ENCODE results near the gene GBA3.

GBA3 gene

GRCh38 chr4:22695029-22695428 is 2.3 kb downstream of the GBA3 start:
- DNase-seq (ENCODE audit: low read depth in 2 of 2), result no peak

GRCh38 chr4:22695917-22696316 is 3.2 kb downstream of the GBA3 start:
- DNase-seq (ENCODE audit: low read depth in 2 of 2), result no peak

- DNase-seq (ENCODE audit: low read depth in 2 of 2), result no peak
Observed at GRCh38 chr4:22703912-22704311, 11.2 kb downstream of the GBA3 start.

- DNase-seq (ENCODE audit: low read depth in 2 of 2), result no peak
Observed at GRCh38 chr4:22707390-22707789, 14.7 kb downstream of the GBA3 start.

GRCh38 chr4:22708961-22709360 is 16.2 kb downstream of the GBA3 start:
- DNase-seq (ENCODE audit: low read depth in 2 of 2), result no peak

- DNase-seq (ENCODE audit: low read depth in 2 of 2), result no peak
Observed at GRCh38 chr4:22712105-22712504, 19.4 kb downstream of the GBA3 start.

- DNase-seq (ENCODE audit: low read depth in 2 of 2), result no peak
Observed at GRCh38 chr4:22712529-22712928, 19.8 kb downstream of the GBA3 start.

GRCh38 chr4:22713841-22714240 is 21.1 kb downstream of the GBA3 start:
- no peak for DNase-seq (ENCODE audit: low read depth in 2 of 2)

- no peak for DNase-seq (ENCODE audit: low read depth in 2 of 2)
Observed at GRCh38 chr4:22719218-22719617, 26.5 kb downstream of the GBA3 start.

- DNase-seq (ENCODE audit: low read depth in 2 of 2), result no peak
Observed at GRCh38 chr4:22720091-22720490, 27.4 kb downstream of the GBA3 start.

GRCh38 chr4:22721204-22721603 is 28.5 kb downstream of the GBA3 start:
- no peak for DNase-seq (ENCODE audit: low read depth in 2 of 2)

GRCh38 chr4:22730021-22730420 is 37.3 kb downstream of the GBA3 start:
- DNase-seq (ENCODE audit: low read depth in 2 of 2), result no peak

GRCh38 chr4:22733816-22734215 is 41.1 kb downstream of the GBA3 start:
- no peak for DNase-seq (ENCODE audit: low read depth in 2 of 2)

GRCh38 chr4:22736912-22737311 is 44.2 kb downstream of the GBA3 start:
- no peak for DNase-seq (ENCODE audit: low read depth in 2 of 2)

- DNase-seq (ENCODE audit: low read depth in 2 of 2), result no peak
Observed at GRCh38 chr4:22739968-22740367, 47.2 kb downstream of the GBA3 start.

- no peak for DNase-seq (ENCODE audit: low read depth in 2 of 2)
Observed at GRCh38 chr4:22741744-22742143, 49.0 kb downstream of the GBA3 start.

GRCh38 chr4:22743290-22743689 is 50.6 kb downstream of the GBA3 start:
- DNase-seq (ENCODE audit: low read depth in 2 of 2), result no peak

GRCh38 chr4:22744478-22745062 is 51.8 kb downstream of the GBA3 start:
- DNase-seq (ENCODE audit: low read depth in 2 of 2), result no peak

- no peak for DNase-seq (ENCODE audit: low read depth in 2 of 2)
Observed at GRCh38 chr4:22745234-22745633, 52.5 kb downstream of the GBA3 start.

- no peak for DNase-seq (ENCODE audit: low read depth in 2 of 2)
Observed at GRCh38 chr4:22754116-22754515, 61.4 kb downstream of the GBA3 start.

- DNase-seq (ENCODE audit: low read depth in 2 of 2), result no peak
Observed at GRCh38 chr4:22762548-22762947, 69.8 kb downstream of the GBA3 start.

- DNase-seq (ENCODE audit: low read depth in 2 of 2), result no peak
Observed at GRCh38 chr4:22764183-22764582, 71.4 kb downstream of the GBA3 start.

- DNase-seq (ENCODE audit: low read depth in 2 of 2), result no peak
Observed at GRCh38 chr4:22766068-22766467, 73.3 kb downstream of the GBA3 start.

GRCh38 chr4:22778547-22779163 is 85.9 kb downstream of the GBA3 start:
- DNase-seq (ENCODE audit: low read depth in 2 of 2), result no peak
